GM21717 (cell line): ENCODE results near the gene ZNF93.
"Not testable (repeated sequence)": the region's sequence is repeated elsewhere in the genome, so short reads cannot be mapped to it uniquely, and the experiment has no call there.

ENCODE experiments used
- ATAC-seq: cut with Tn5 transposase; IDR thresholded peaks from one replicate; pipeline ENCODE4 v1.9.1; 2021; ENCODE audit warnings: mild to moderate bottlenecking, moderate library complexity; ENCODE audit not compliant: unreplicated experiment

ZNF93 gene

GRCh38 chr19:19933432-19934314 lies 32.9 kb downstream of the ZNF93 start:
- ATAC-seq, result not testable (repeated sequence)

- no peak for ATAC-seq
These were observed 36.7 kb downstream of the ZNF93 start for GRCh38 chr19:19937403-19937802.

GRCh38 chr19:19938449-19938848 lies 37.7 kb downstream of the ZNF93 start:
- no peak for ATAC-seq

GRCh38 chr19:19943848-19944582 lies 43.3 kb downstream of the ZNF93 start:
- no peak for ATAC-seq

- ATAC-seq, result no peak
These were observed 43.8 kb downstream of the ZNF93 start for GRCh38 chr19:19944583-19944880.

GRCh38 chr19:19946226-19946625 lies 45.5 kb downstream of the ZNF93 start:
- no peak for ATAC-seq

GRCh38 chr19:19948800-19949199 lies 48.1 kb downstream of the ZNF93 start:
- ATAC-seq, result no peak

- no peak for ATAC-seq
These were observed 54.5 kb downstream of the ZNF93 start for GRCh38 chr19:19955208-19955607.

GRCh38 chr19:19956434-19957075 lies 55.8 kb downstream of the ZNF93 start:
- ATAC-seq, result no peak

- not testable (repeated sequence) for ATAC-seq
These were observed 57.0 kb downstream of the ZNF93 start for GRCh38 chr19:19957766-19958165.

GRCh38 chr19:19959151-19959799 lies 58.5 kb downstream of the ZNF93 start:
- not testable (repeated sequence) for ATAC-seq

- no peak for ATAC-seq
These were observed 63.7 kb downstream of the ZNF93 start for GRCh38 chr19:19964416-19964815.

- not testable (repeated sequence) for ATAC-seq
These were observed 65.4 kb downstream of the ZNF93 start for GRCh38 chr19:19966126-19966525.

- no peak for ATAC-seq
These were observed 66.1 kb downstream of the ZNF93 start for GRCh38 chr19:19966862-19967261.
